Measurements from ENCODE around the gene CDH13. TPM values are rescaled to one million over a fixed set of nuclear protein-coding genes. Genes with fewer than 3 reads are reported as not detected.

Gene CDH13
- total and polyA plus RNA-seq, 10 of the 15 experiments (the other 5 are each of a cell fraction or from before 2014, with no cell fraction given), result under 0.01 to 0.05 TPM; not detected in 8

DNA sequence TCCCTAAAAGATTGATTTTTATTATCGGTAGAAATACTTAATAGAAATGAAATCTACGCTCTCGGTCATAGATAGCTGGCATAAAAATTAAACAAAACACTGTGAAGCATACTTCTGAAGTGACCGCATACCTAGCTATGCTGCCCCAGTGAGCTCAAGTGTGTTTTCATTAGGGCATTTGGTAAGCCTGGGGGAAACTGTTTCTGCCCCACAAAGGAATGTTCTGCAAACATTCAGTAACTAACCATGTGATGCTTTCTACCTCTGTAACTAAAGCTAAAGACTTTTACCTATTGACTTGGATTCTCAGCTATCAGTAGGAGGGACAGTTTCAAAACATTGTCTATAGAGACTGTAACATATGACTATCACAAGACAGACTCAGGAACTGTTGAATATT, 1087.5 kb downstream of the CDH13 start:
- no peaks in the 10 kb centered on the region for H3K79me2 ChIP-seq (ENCODE audit: control insufficient read depth, insufficient read depth, low read length)
- ChIA-PET SMC1A (ENCODE audit: uncharacterized antibody, unreplicated experiment) (no interaction called here), POLR2A (no interaction called here), RAD21 (ENCODE audit: unreplicated experiment) (no interaction called here), CTCF (interaction anchor here (1.3 to 1.5 kb wide), 2 partner anchors 8 to 12 kb away, joined by 3 read pairs; no protein-coding TSS in a partner anchor)
- ATAC-seq (no peak), DNase-seq (ENCODE audit: low read depth, low spot score) (no peak), FAIRE-seq (no peak)
- TF ChIP-seq BCL3 (IDR thresholded peaks at IDR 0.05; ENCODE audit: borderline replicate concordance, insufficient read depth, low read depth, low read length, poor library complexity, severe bottlenecking) (no peak), MTA2 (IDR thresholded peaks at IDR 0.05; ENCODE audit: low read depth) (no peak), NFIC (IDR thresholded peaks at IDR 0.05; ENCODE audit: low read depth, low read length) (no peak), HDGF (IDR thresholded peaks at IDR 0.05) (no peak), EZH2 (IDR thresholded peaks at IDR 0.05; ENCODE audit: borderline replicate concordance, control insufficient read depth, low read depth, low read length) (no peak), CBFB (IDR thresholded peaks at IDR 0.05; ENCODE audit: low read depth) (no peak), ZBTB4 (CRISPR knock-in tag; IDR thresholded peaks at IDR 0.05) (no peak)
- TF ChIP-seq, protein P1, sequence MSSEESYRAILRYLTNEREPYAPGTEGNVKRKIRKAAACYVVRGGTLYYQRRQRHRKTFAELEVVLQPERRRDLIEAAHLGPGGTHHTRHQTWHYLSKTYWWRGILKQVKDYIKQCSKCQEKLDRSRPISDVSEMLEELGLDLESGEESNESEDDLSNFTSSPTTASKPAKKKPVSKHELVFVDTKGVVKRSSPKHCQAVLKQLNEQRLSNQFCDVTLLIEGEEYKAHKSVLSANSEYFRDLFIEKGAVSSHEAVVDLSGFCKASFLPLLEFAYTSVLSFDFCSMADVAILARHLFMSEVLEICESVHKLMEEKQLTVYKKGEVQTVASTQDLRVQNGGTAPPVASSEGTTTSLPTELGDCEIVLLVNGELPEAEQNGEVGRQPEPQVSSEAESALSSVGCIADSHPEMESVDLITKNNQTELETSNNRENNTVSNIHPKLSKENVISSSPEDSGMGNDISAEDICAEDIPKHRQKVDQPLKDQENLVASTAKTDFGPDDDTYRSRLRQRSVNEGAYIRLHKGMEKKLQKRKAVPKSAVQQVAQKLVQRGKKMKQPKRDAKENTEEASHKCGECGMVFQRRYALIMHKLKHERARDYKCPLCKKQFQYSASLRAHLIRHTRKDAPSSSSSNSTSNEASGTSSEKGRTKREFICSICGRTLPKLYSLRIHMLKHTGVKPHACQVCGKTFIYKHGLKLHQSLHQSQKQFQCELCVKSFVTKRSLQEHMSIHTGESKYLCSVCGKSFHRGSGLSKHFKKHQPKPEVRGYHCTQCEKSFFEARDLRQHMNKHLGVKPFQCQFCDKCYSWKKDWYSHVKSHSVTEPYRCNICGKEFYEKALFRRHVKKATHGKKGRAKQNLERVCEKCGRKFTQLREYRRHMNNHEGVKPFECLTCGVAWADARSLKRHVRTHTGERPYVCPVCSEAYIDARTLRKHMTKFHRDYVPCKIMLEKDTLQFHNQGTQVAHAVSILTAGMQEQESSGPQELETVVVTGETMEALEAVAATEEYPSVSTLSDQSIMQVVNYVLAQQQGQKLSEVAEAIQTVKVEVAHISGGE (CRISPR knock-in tag; IDR thresholded peaks at IDR 0.05), result no peak
- TF ChIP-seq, protein P2, sequence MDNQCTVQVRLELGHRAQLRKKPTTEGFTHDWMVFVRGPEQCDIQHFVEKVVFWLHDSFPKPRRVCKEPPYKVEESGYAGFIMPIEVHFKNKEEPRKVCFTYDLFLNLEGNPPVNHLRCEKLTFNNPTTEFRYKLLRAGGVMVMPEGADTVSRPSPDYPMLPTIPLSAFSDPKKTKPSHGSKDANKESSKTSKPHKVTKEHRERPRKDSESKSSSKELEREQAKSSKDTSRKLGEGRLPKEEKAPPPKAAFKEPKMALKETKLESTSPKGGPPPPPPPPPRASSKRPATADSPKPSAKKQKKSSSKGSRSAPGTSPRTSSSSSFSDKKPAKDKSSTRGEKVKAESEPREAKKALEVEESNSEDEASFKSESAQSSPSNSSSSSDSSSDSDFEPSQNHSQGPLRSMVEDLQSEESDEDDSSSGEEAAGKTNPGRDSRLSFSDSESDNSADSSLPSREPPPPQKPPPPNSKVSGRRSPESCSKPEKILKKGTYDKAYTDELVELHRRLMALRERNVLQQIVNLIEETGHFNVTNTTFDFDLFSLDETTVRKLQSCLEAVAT (IDR thresholded peaks at IDR 0.05), result no peak
- no TSS peak for BruUV-seq (replicated peaks)
- H2AFZ ChIP-seq (ENCODE audit: control insufficient read depth, low read depth, low read length), result no peak overlapping the region
- intact Hi-C loops (cut with micrococcal nuclease; ENCODE audit: unreplicated experiment), result no loop called here
- no peaks in the 10 kb centered on the region for H3K27me3 ChIP-seq (replicated peaks in 1 of 2; ENCODE audit: control insufficient read depth in 2 of 2, insufficient read depth in 2 of 2, low read length in 1 of 2)
- H3K9me3 ChIP-seq (replicated peaks; ENCODE audit: control insufficient read depth, insufficient read depth, low read length), result no peaks in the 10 kb centered on the region
- H3K36me3 ChIP-seq (ENCODE audit: control insufficient read depth in 2 of 2, insufficient read depth in 2 of 2, low read length in 1 of 2), result no peaks in the 10 kb centered on the region
- H3K4me2 ChIP-seq (ENCODE audit: control insufficient read depth, insufficient read depth), result no peak overlapping the region
- no peak overlapping the region for H3K9ac ChIP-seq (ENCODE audit: control insufficient read depth, insufficient read depth, low read length)
- in situ Hi-C loops (cut with MboI), result no loop called here
- H3K4me1 ChIP-seq (ENCODE audit: control insufficient read depth, insufficient read depth, low read length), result no peaks in the 10 kb centered on the region
- H4K20me1 ChIP-seq (ENCODE audit: control insufficient read depth, insufficient read depth), result no peaks in the 10 kb centered on the region
- H3K27ac ChIP-seq (ENCODE audit: control insufficient read depth, insufficient read depth), result no peak overlapping the region
- 93% methylated on average over 4 of the region's 4 CpGs for WGBS (ENCODE audit: insufficient coverage, insufficient replicate concordance, low lambda C conversion rate, missing lambda C conversion rate)
- no peak overlapping the region for H3K4me3 ChIP-seq
